Natural killer cell (primary cell): ENCODE data around the gene HUNK. TPM values are rescaled to one million over a fixed set of nuclear protein-coding genes. Genes with fewer than 3 reads are reported as not detected.

Experiments
- ATAC-seq, 3 donors: fragments of 150-1000 bp in 2 of 3; fragments of 200-7000 bp in 1 of 3; cut with Tn5 transposase; 1 replicate in 1 of 3; 2 replicates in 2 of 3; pipeline ENCODE4 v1.10.0; 2021; ENCODE audit warnings: mild to moderate bottlenecking in 2 of 3, moderate library complexity in 2 of 3
- DNase-seq, 2 donors: peaks; one replicate each; pipeline versions ENCODE4 v3.0.0 to v3.0.0-alpha.2; 2013 to 2021; ENCODE audit warnings: mixed read lengths in 1 of 2
- H3K27ac ChIP-seq: one replicate; pipeline ENCODE4 v1.5.1; 2013; ENCODE audit warnings: mild to moderate bottlenecking, low read length
- H3K27me3 ChIP-seq: one replicate; pipeline ENCODE4 v1.6.1; 2013; ENCODE audit warnings: low read length; ENCODE audit not compliant: control insufficient read depth, insufficient read depth
- H3K36me3 ChIP-seq: one replicate; pipeline ENCODE4 v1.6.1; 2013; ENCODE audit warnings: low read length; ENCODE audit not compliant: control insufficient read depth, insufficient read depth
- H3K4me1 ChIP-seq: one replicate; pipeline ENCODE4 v1.6.1; 2013; ENCODE audit warnings: low read length; ENCODE audit not compliant: control insufficient read depth, insufficient read depth
- H3K4me3 ChIP-seq: one replicate; pipeline ENCODE4 v1.5.1; 2013; ENCODE audit warnings: low read length
- H3K9me3 ChIP-seq: one replicate; pipeline ENCODE4 v1.6.1; 2013; ENCODE audit warnings: low read length; ENCODE audit not compliant: control insufficient read depth, insufficient read depth
- H3K27ac Mint-ChIP-seq, 2 donors: one replicate each; pipeline ENCODE4 v1.8.0; 2022; ENCODE audit warnings: mild to moderate bottlenecking in 2 of 2, mixed read lengths in 2 of 2, moderate library complexity in 1 of 2
- H3K27me3 Mint-ChIP-seq, 2 donors: one replicate each; pipeline ENCODE4 v1.8.0; 2022; ENCODE audit warnings: low read depth in 2 of 2, mixed read lengths in 2 of 2
- H3K36me3 Mint-ChIP-seq: one replicate; pipeline ENCODE4 v1.8.0; 2022; ENCODE audit warnings: mixed read lengths
- H3K4me1 Mint-ChIP-seq, 2 donors: one replicate each; pipeline ENCODE4 v1.8.0; 2022; ENCODE audit warnings: mixed read lengths in 2 of 2
- H3K4me3 Mint-ChIP-seq: one replicate; pipeline ENCODE4 v1.8.0; 2022; ENCODE audit warnings: mild to moderate bottlenecking, moderate library complexity, mixed read lengths
- H3K9me3 Mint-ChIP-seq, 2 donors: one replicate each; pipeline ENCODE4 v1.8.0; 2022; ENCODE audit warnings: mixed read lengths in 2 of 2
- CTCF ChIP-seq: fragments of 200-600 bp; IDR thresholded peaks from one replicate; pipeline ENCODE4 v1.8.0; 2022; ENCODE audit warnings: antibody characterized with exemption
- WGBS: methylation state at CpG from one replicate; pipeline ENCODE4 v1.1.7; 2013; ENCODE audit warnings: missing lambda C conversion rate; ENCODE audit not compliant: insufficient coverage; 5-methylcytosine and 5-hydroxymethylcytosine counted together
- intact Hi-C: fragments of 100-400 bp; cut with micrococcal nuclease; formaldehyde crosslinking; loops from one replicate; pipeline ENCODE4 v1.14.2; 2022
- total RNA-seq, 4 donors: library from RNA; stranded (reverse); fragments of 120-200 nt in 1 of 4; gene quantifications; one replicate each; pipeline versions ENCODE4 v1.2.3 to v1.2.4, GENCODE V29; 2013 to 2022

Gene HUNK
- total RNA-seq, 3 donors from 2014 or later (not counting 1 experiment from before 2014, with no cell fraction given) = not detected

GRCh38 chr21:31892686-31893085 is 19.9 kb downstream of the HUNK start:
- Histone ChIP-seq H3K27me3 (no peaks in the 10 kb centered on the region), H3K27ac (no peak overlapping the region), H3K4me3 (no peak overlapping the region), H3K36me3 (no peaks in the 10 kb centered on the region), H3K9me3 (no peaks in the 10 kb centered on the region), H3K4me1 (no peaks in the 10 kb centered on the region)
- intact Hi-C loops = no loop called here
- H3K9me3 Mint-ChIP-seq = no peaks in the 10 kb centered on the region
- no peak for ATAC-seq
- no peaks in the 10 kb centered on the region for H3K36me3 Mint-ChIP-seq
- peaks cover 8 to 9% of the 10 kb centered on the region in 2 donors for H3K27me3 Mint-ChIP-seq
- DNase-seq = no peak
- H3K4me1 Mint-ChIP-seq = no peaks in the 10 kb centered on the region
- TF ChIP-seq CTCF = no peak
- H3K4me3 Mint-ChIP-seq = no peak overlapping the region
- H3K27ac Mint-ChIP-seq = no peak overlapping the region
- WGBS = 63% methylated on average over 7 of the region's 9 CpGs

GRCh38 chr21:31893851-31894415 is 21.1 kb downstream of the HUNK start:
- WGBS = 78% methylated on average over 5 of the region's 6 CpGs
- intact Hi-C loops = no loop called here

GRCh38 chr21:31894457-31894856 is 21.6 kb downstream of the HUNK start:
- intact Hi-C loops = no loop called here

More at GRCh38 chr21:31893851-31894415, 21.1 kb downstream of the HUNK start:
- no peaks in the 10 kb centered on the region for H3K4me1 Mint-ChIP-seq
- Histone ChIP-seq H3K27me3 (no peaks in the 10 kb centered on the region), H3K36me3 (no peaks in the 10 kb centered on the region), H3K9me3 (no peaks in the 10 kb centered on the region), H3K4me3 (no peak overlapping the region), H3K27ac (no peak overlapping the region), H3K4me1 (no peaks in the 10 kb centered on the region)
- no peak for ATAC-seq
- peaks cover 8 to 9% of the 10 kb centered on the region in 2 donors for H3K27me3 Mint-ChIP-seq
- TF ChIP-seq CTCF = no peak
- H3K27ac Mint-ChIP-seq = no peak overlapping the region
- no peak overlapping the region for H3K4me3 Mint-ChIP-seq
- no peak for DNase-seq
- H3K36me3 Mint-ChIP-seq = no peaks in the 10 kb centered on the region
- no peaks in the 10 kb centered on the region for H3K9me3 Mint-ChIP-seq

More at GRCh38 chr21:31894457-31894856, 21.6 kb downstream of the HUNK start:
- Histone ChIP-seq H3K27ac (no peak overlapping the region), H3K36me3 (no peaks in the 10 kb centered on the region), H3K27me3 (no peaks in the 10 kb centered on the region), H3K4me1 (no peaks in the 10 kb centered on the region), H3K9me3 (no peaks in the 10 kb centered on the region), H3K4me3 (no peak overlapping the region)
- Mint-ChIP-seq H3K9me3 (no peaks in the 10 kb centered on the region), H3K4me3 (no peak overlapping the region), H3K4me1 (no peaks in the 10 kb centered on the region), H3K27ac (no peak overlapping the region), H3K36me3 (no peaks in the 10 kb centered on the region), H3K27me3 (peaks cover 8 to 9% of the 10 kb centered on the region in 2 donors)
- 73% methylated on average over 2 of the region's 2 CpGs for WGBS
- DNase-seq (no peak), ATAC-seq (no peak)
- TF ChIP-seq CTCF = no peak
